GM23248 (cell line): ENCODE data around the gene TMEM131L. TPM values are rescaled to one million over a fixed set of nuclear protein-coding genes. Genes with fewer than 3 reads are reported as not detected.

Source experiments
- DNase-seq: peaks from one replicate; pipeline ENCODE4 v3.0.0-alpha.2; 2015
- H2AFZ ChIP-seq: fragments of 200-600 bp; sonication (generic); 2 replicates; pipeline ENCODE4 v1.6.1; 2016; ENCODE audit warnings: antibody characterized with exemption
- H3F3A ChIP-seq: fragments of 200-600 bp; sonication (generic); 2 replicates; pipeline ENCODE4 v1.6.1; 2016; ENCODE audit warnings: mild to moderate bottlenecking, antibody characterized with exemption, mixed run types; ENCODE audit not compliant: insufficient read depth
- H3K27ac ChIP-seq: fragments of 200-600 bp; sonication (generic); 2 replicates; pipeline ENCODE4 v1.5.1; 2016; ENCODE audit warnings: mild to moderate bottlenecking
- H3K27me3 ChIP-seq: fragments of 200-600 bp; sonication (generic); replicated peaks from 2 replicates; pipeline ENCODE4 v1.6.1; 2016; ENCODE audit warnings: mild to moderate bottlenecking; ENCODE audit not compliant: insufficient read depth
- H3K36me3 ChIP-seq: fragments of 200-600 bp; sonication (generic); 2 replicates; pipeline ENCODE4 v1.6.1; 2016; ENCODE audit warnings: low read depth, mild to moderate bottlenecking
- H3K4me1 ChIP-seq: fragments of 200-600 bp; sonication (generic); 2 replicates; pipeline ENCODE4 v1.6.1; 2016; ENCODE audit warnings: mild to moderate bottlenecking; ENCODE audit not compliant: insufficient read depth
- H3K4me2 ChIP-seq: fragments of 200-600 bp; sonication (generic); one replicate; pipeline ENCODE4 v1.6.1; 2016; ENCODE audit warnings: mild to moderate bottlenecking; ENCODE audit not compliant: unreplicated experiment
- H3K4me3 ChIP-seq: fragments of 200-600 bp; sonication (generic); 2 replicates; pipeline ENCODE4 v1.5.1; 2016; ENCODE audit warnings: mild to moderate bottlenecking
- H3K79me2 ChIP-seq: fragments of 200-600 bp; sonication (generic); 2 replicates; pipeline ENCODE4 v1.6.1; 2016; ENCODE audit warnings: mild to moderate bottlenecking; ENCODE audit not compliant: insufficient read depth
- H3K9ac ChIP-seq: fragments of 200-600 bp; sonication (generic); 2 replicates; pipeline ENCODE4 v1.6.1; 2016; ENCODE audit warnings: mild to moderate bottlenecking
- H3K9me2 ChIP-seq: fragments of 200-600 bp; sonication (generic); 2 replicates; pipeline ENCODE4 v1.6.1; 2016; ENCODE audit warnings: mixed run types, mild to moderate bottlenecking, moderate library complexity; ENCODE audit not compliant: insufficient read depth
- H3K9me3 ChIP-seq: fragments of 200-600 bp; sonication (generic); one replicate; pipeline ENCODE4 v1.6.1; 2017; ENCODE audit warnings: low read depth
- H4K20me1 ChIP-seq: fragments of 200-600 bp; sonication (generic); 2 replicates; pipeline ENCODE4 v1.6.0; 2016; ENCODE audit not compliant: insufficient read depth
- EZH2 ChIP-seq: fragments of 200-600 bp; sonication (generic); IDR thresholded peaks from 2 replicates; pipeline ENCODE4 v1.6.1; 2018; ENCODE audit warnings: antibody characterized with exemption, mild to moderate bottlenecking; ENCODE audit not compliant: insufficient read depth, poor library complexity, severe bottlenecking
- EZH2phosphoT487 ChIP-seq: fragments of 200-600 bp; sonication (generic); IDR thresholded peaks from 2 replicates; pipeline ENCODE4 v1.6.1; 2018; ENCODE audit warnings: antibody characterized with exemption, moderate library complexity, mild to moderate bottlenecking, low read depth; ENCODE audit not compliant: insufficient read depth
- WGBS, 2 experiments: methylation state at CpG; one replicate each; pipeline ENCODE4 v1.1.6; 2015 to 2017; ENCODE audit warnings: low lambda C conversion rate in 2 of 2, low coverage in 1 of 2; ENCODE audit errors: missing lambda C conversion rate in 2 of 2; 5-methylcytosine and 5-hydroxymethylcytosine counted together
- in situ Hi-C: fragments of 300-500 bp; cut with MboI; formaldehyde crosslinking; loops from 2 replicates; pipeline ENCODE4 v1.15.0; 2020
- polyA plus RNA-seq: library from polyadenylated mRNA; unstranded; fragments of >200 nt; fragmentation: Nextera tagmentation; extraction: Ambion mirVana; gene quantifications from 2 replicates; pipeline ENCODE4 v1.2.1, GENCODE V29; 2016
- total RNA-seq: library from RNA; depleted of rRNA; stranded (reverse); fragments of >200 nt; shearing (Covaris generic); gene quantifications from 2 replicates; pipeline ENCODE4 v1.2.3, GENCODE V29; 2014

Gene TMEM131L
- total and polyA plus RNA-seq, 2 experiments from 2014 or later, result 8.7 to 11.1 TPM

DNA sequence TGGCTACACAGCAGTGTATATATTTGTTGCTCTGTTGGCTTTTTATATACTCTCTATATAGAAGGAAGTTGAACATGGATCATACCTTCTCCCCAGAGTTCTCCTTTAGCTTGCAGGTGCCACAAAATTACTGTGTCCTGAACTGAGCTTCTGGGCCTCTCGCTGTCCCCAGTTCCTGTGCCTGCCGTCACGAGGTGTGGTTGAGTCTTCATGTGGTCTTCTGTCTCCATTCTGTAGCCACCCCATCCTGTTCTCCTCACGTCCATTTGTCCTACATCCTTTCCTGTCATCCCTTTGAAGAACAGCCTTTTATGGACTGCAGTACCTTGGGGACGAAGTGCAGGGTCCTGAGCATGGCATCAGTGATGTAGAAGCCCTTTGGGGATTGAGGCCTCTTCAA, 14.5 kb downstream of the TMEM131L start:
- Histone ChIP-seq H2AFZ (no peak overlapping the region), H3K4me2 (no peak overlapping the region), H3K9me3 (no peaks in the 10 kb centered on the region), H4K20me1 (no peaks in the 10 kb centered on the region), H3F3A (peaks cover 8% of the 10 kb centered on the region), H3K9me2 (no peaks in the 10 kb centered on the region), H3K36me3 (no peaks in the 10 kb centered on the region), H3K4me1 (peaks cover 5% of the 10 kb centered on the region), H3K27me3 (no peaks in the 10 kb centered on the region), H3K79me2 (peaks cover 9% of the 10 kb centered on the region; the same call in 1 of the 2 replicates), H3K27ac (no peak overlapping the region), H3K4me3 (no peak overlapping the region), H3K9ac (no peak overlapping the region)
- no peak for DNase-seq
- TF ChIP-seq EZH2, result no peak
- no peak for TF ChIP-seq EZH2phosphoT487
- in situ Hi-C loops, result no loop called here
- 96 to 100% methylated on average over 5 of the region's 5 CpGs for WGBS, 2 experiments

DNA sequence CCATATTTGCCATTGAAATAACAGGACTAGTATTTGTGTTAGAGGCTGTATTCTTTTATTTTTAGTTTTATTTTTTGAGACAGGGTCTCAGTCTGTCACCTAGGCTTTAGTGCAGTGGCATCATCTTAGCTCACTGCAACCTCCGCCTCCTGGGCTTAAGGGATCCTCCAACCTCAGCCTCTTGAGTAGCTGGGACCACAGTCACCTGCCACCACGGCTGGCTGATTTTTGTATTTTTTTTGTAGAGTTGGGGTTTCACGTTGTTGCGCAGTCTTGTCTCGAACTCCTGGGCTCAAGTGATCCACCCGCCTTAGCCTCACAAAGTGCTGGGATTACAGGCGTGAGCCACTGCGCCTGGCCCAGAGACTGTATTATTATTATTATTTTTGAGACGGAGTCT, 15.3 kb downstream of the TMEM131L start:
- TF ChIP-seq EZH2phosphoT487, result no peak
- Histone ChIP-seq H3K4me2 (no peak overlapping the region), H3K9me3 (no peaks in the 10 kb centered on the region), H3K4me3 (no peak overlapping the region), H3K9me2 (no peaks in the 10 kb centered on the region), H3K27ac (no peak overlapping the region), H3K9ac (no peak overlapping the region), H2AFZ (no peak overlapping the region), H3K79me2 (peaks cover 9% of the 10 kb centered on the region; the same call in 1 of the 2 replicates), H4K20me1 (no peaks in the 10 kb centered on the region), H3K4me1 (peaks cover 13% of the 10 kb centered on the region), H3F3A (peaks cover 14% of the 10 kb centered on the region), H3K36me3 (no peaks in the 10 kb centered on the region), H3K27me3 (no peaks in the 10 kb centered on the region)
- no peak for DNase-seq
- WGBS, 2 experiments, result 97 to 98% methylated on average over 9 of the region's 9 CpGs
- in situ Hi-C loops, result no loop called here

DNA sequence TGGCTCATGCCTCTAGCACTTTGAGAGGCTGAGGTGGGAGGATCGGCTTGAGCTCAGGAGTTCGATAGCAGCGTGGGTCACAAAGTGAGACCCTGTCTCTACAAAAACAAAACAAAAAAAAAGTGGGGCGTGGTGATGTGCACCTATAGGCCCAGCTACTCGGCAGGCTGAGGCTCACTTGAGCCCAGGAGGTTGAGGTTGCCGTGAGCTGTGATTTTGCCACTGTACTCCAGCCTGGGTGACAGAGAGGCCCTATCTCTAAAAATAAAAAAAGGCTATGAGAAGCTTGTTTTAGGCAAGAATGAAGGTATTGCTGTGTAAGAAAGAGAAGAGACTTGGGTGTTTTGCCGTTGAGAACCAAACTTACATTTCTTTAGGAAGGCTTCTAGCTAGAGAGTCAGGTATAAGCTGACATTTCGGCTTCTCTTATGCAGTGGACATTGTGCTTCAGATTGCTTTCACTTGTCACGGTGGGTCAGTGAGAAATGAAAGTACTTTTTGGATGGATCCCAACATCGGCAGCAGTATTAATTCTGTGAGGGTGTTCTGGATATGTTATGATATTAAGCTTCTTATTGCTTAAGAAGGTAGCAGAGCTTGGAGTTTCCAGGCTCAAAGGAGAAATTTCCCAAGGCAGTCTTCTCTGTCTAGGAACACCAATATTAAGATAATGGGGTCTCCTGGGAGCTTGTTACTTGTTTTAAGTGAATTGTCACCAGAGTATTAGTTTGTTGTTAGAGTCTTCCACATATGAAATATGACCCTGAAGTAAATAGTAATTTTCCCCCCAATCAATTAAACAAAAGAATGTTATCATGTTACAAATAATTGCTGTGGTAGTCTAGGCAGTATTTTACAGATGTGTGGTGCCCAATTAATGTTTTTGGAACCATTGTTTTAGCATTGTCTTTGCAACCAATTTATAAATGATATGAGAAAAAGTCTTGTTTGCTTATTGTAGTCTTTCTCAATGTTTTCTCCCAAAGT, 17.6 kb downstream of the TMEM131L start:
- no peak overlapping the region for H2AFZ ChIP-seq
- peaks cover 34% of the 10 kb centered on the region for H3K4me1 ChIP-seq
- no peak overlapping the region for H3K4me2 ChIP-seq
- in situ Hi-C loops, result no loop called here
- H3K4me3 ChIP-seq, result no peak overlapping the region
- H3K36me3 ChIP-seq, result no peaks in the 10 kb centered on the region
- H3K27me3 ChIP-seq, result no peaks in the 10 kb centered on the region
- 84% methylated on average over 10 of the region's 10 CpGs for WGBS, 2 experiments
- no peak overlapping the region for H3K27ac ChIP-seq
- no peak overlapping the region for H3K9ac ChIP-seq
- no peaks in the 10 kb centered on the region for H4K20me1 ChIP-seq
- H3F3A ChIP-seq, result peaks cover 18% of the 10 kb centered on the region
- H3K9me2 ChIP-seq, result no peaks in the 10 kb centered on the region
- H3K9me3 ChIP-seq, result no peaks in the 10 kb centered on the region
- peaks cover 9% of the 10 kb centered on the region; the same call in 1 of the 2 replicates for H3K79me2 ChIP-seq
- DNase-seq, result no peak
- TF ChIP-seq EZH2 (no peak), EZH2phosphoT487 (no peak)

DNA sequence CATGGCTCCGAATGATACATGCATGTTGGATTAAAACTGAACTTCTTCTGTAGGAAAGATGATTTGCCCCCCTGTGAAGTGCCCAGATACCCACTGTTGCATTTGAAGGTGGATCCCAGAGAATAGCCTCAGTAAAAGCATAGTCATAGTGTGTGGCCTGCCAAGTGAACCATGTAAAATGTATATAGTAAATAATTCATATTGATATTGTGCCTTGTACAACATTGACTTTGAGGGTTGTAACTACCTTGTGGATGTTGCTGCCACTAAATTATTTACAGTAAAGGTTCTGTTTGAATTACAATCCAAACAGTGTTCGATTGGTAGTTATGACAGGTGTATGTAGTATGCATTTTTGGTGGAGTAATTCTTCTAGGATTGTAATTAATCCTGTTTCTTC, 19.2 kb downstream of the TMEM131L start:
- peaks cover 9% of the 10 kb centered on the region; the same call in 1 of the 2 replicates for H3K79me2 ChIP-seq
- no peak for DNase-seq
- no peak overlapping the region for H3K4me2 ChIP-seq
- no peaks in the 10 kb centered on the region for H3K36me3 ChIP-seq
- in situ Hi-C loops, result no loop called here
- no peaks in the 10 kb centered on the region for H3K9me3 ChIP-seq
- no peak for TF ChIP-seq EZH2phosphoT487
- peak overlapping the region; percentile 44; the same call in 1 of the 2 replicates for H3K27ac ChIP-seq
- H3K27me3 ChIP-seq, result no peaks in the 10 kb centered on the region
- H2AFZ ChIP-seq, result no peak overlapping the region
- H3F3A ChIP-seq, result peaks cover 18% of the 10 kb centered on the region
- WGBS, 2 experiments, result 98% methylated on average over 2 of the region's 2 CpGs
- H4K20me1 ChIP-seq, result no peaks in the 10 kb centered on the region
- H3K9me2 ChIP-seq, result no peaks in the 10 kb centered on the region
- H3K4me3 ChIP-seq, result no peak overlapping the region
- no peak overlapping the region for H3K9ac ChIP-seq
- H3K4me1 ChIP-seq, result peaks cover 39% of the 10 kb centered on the region
